HEK293T (cell line): ENCODE results near the gene PTPRCAP.

ENCODE experiments used
- CTCF ChIA-PET: fragments of 350-600 bp; formaldehyde crosslinking; extraction: SDS; loops from one replicate; lab custom pipeline; 2021; ENCODE audit warnings: antibody characterized with exemption, inconsistent platforms; lab: Yijun Ruan, JAX
- POLR2A ChIA-PET: fragments of 350-600 bp; formaldehyde crosslinking; extraction: SDS; loops from one replicate; lab custom pipeline; 2020; ENCODE audit warnings: antibody characterized with exemption, inconsistent platforms; lab: Yijun Ruan, JAX
- DNase-seq: peaks from one replicate; pipeline ENCODE4 v3.0.0; 2012; ENCODE audit warnings: mixed read lengths; ENCODE audit errors: extremely low spot score
- ARNT ChIP-seq: fragments of 450-650 bp; IDR thresholded peaks from 2 replicates; pipeline ENCODE4 v1.6.1; 2017; ENCODE audit warnings: mild to moderate bottlenecking
- BHLHE40 ChIP-seq: fragments of 450-650 bp; IDR thresholded peaks from 2 replicates; pipeline ENCODE4 v1.6.1; 2016; ENCODE audit warnings: mild to moderate bottlenecking, moderate library complexity, borderline replicate concordance
- CTBP1 ChIP-seq: fragments of 450-650 bp; IDR thresholded peaks from 2 replicates; pipeline ENCODE4 v1.6.1; 2016; ENCODE audit warnings: borderline replicate concordance
- ELF4 ChIP-seq: fragments of 450-650 bp; IDR thresholded peaks from 2 replicates; pipeline ENCODE4 v1.6.1; 2017; ENCODE audit warnings: antibody characterized with exemption
- FOXA1 ChIP-seq: fragments of 450-650 bp; IDR thresholded peaks from 2 replicates; pipeline ENCODE4 v1.6.1; 2016; ENCODE audit warnings: mild to moderate bottlenecking
- FOXK2 ChIP-seq: fragments of 450-650 bp; IDR thresholded peaks from 2 replicates; pipeline ENCODE4 v1.6.1; 2016; ENCODE audit warnings: mild to moderate bottlenecking
- FOXM1 ChIP-seq: fragments of 450-650 bp; IDR thresholded peaks from 2 replicates; pipeline ENCODE4 v1.6.1; 2017; ENCODE audit warnings: mild to moderate bottlenecking, borderline replicate concordance
- HDGF ChIP-seq: fragments of 450-650 bp; IDR thresholded peaks from 2 replicates; pipeline ENCODE4 v1.6.1; 2017; ENCODE audit warnings: antibody characterized with exemption, borderline replicate concordance
- L3MBTL2 ChIP-seq: fragments of 450-650 bp; conservative IDR thresholded peaks from 2 replicates; pipeline ENCODE4 v1.6.1; 2016; ENCODE audit warnings: mild to moderate bottlenecking
- LEF1 ChIP-seq: fragments of 450-650 bp; IDR thresholded peaks from 2 replicates; pipeline ENCODE4 v1.6.1; 2017; ENCODE audit warnings: mild to moderate bottlenecking, borderline replicate concordance
- NFRKB ChIP-seq: fragments of 450-650 bp; IDR thresholded peaks from 2 replicates; pipeline ENCODE4 v1.6.1; 2016; ENCODE audit warnings: mild to moderate bottlenecking, moderate library complexity
- SP1 ChIP-seq: fragments of 450-650 bp; IDR thresholded peaks from 2 replicates; pipeline ENCODE4 v1.6.1; 2017
- SUZ12 ChIP-seq: fragments of 450-650 bp; IDR thresholded peaks from 2 replicates; pipeline ENCODE4 v1.6.1; 2016; ENCODE audit warnings: mild to moderate bottlenecking
- TARDBP ChIP-seq: fragments of 450-650 bp; IDR thresholded peaks from 2 replicates; pipeline ENCODE4 v1.6.1; 2016
- ZNF384 ChIP-seq: fragments of 450-650 bp; IDR thresholded peaks from 2 replicates; pipeline ENCODE4 v1.6.1; 2016
- TF ChIP-seq, protein P1 (sequence below): fragments of 450-650 bp; IDR thresholded peaks from 2 replicates; pipeline ENCODE4 v1.6.1; 2016

Gene PTPRCAP

DNA sequence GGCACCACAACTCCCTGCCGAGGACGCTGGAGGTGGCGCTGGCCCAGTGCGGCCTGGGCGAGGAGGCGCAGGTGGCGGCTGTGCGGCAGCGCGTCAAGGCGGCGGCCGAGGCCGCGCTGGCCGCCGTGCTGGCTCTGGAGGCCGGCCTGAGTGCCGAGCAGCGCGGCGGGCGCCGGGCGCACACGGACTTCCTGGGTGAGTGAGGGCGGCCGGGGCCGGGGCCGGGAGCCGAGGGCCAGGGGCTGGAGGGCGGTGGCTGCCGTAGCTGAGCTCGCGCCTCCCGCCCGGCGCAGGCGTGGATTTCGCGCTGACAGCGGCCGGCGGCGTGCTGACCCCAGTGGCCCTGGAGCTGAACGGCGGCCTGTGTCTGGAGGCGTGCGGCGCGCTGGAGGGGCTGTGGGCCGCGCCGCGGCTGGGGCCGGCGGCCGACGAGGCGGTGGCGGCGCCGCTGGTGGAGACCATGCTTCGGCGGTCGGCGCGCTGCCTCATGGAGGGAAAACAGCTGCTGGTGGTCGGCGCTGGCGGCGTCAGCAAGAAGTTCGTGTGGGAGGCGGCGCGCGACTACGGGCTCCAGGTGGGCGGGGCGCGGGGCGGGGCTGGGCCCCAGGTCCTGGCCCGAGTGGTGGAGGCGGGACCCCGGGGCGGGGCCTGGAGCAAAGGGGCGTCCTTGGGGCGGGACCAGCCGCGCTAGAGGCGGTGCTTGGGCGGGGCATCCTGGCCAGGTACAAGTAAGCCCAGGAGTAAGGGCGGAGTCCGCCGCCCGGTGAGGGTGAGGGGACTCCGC is 16.6 kb downstream of the PTPRCAP start:
- DNase-seq = peak; percentile 99
- 0 out of 2 replicates have a peak, but pooled peaks have one; percentile 68 for TF ChIP-seq HDGF
- 0 out of 2 replicates have a peak, but pooled peaks have one; percentile 15 for TF ChIP-seq ARNT
- TF ChIP-seq CTBP1 = no peak

DNA sequence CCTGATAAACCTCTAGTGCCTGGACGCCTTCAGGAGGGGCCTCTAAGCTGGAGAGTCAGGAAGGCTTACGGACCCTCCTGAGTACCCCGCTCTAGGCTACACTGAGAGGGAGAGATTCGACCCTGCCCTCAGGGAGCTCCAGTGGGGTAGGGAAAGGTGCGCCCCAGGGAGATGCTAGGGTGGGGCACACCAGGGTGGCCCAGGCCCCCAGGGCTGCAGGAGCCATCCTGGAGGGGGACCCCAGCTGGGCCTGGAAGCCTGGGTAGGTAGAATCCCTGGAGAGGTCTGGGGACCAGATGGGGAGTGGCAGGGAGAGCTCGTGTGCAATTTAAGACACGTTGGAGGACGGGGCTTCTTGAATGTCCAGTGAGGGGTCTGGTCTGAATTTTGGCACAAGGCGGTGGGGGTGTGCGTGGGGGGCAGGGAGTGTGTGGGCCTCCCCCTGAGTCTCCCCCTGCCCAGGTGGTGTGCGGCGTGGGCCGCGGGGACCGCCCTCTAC is 17.3 kb downstream of the PTPRCAP start:
- DNase-seq = no peak
- ChIA-PET POLR2A (interaction anchor here (0.8 to 4.8 kb wide), 11 partner anchors 9 to 62 kb away, joined by 3 to 42 read pairs (median 6); partner anchors contain the start of genes AIP, PPP1CA, RAD9A and RPS6KB2), CTCF (interaction anchor here (0.6 to 1.3 kb wide), 3 partner anchors 11 to 86 kb away, joined by 3 to 4 read pairs (median 3); no protein-coding TSS in a partner anchor)
- TF ChIP-seq SP1 = no peak
- no peak for TF ChIP-seq HDGF

More for the DNA sequence above, 16.6 kb downstream of the PTPRCAP start:
- CTCF ChIA-PET = interaction anchor here (0.6 to 1.3 kb wide), 4 partner anchors 10 to 85 kb away, joined by 3 to 4 read pairs (median 3); no protein-coding TSS in a partner anchor
- POLR2A ChIA-PET = interaction anchor here (0.8 to 4.8 kb wide), 11 partner anchors 8 to 62 kb away, joined by 3 to 42 read pairs (median 6); partner anchors contain the start of genes AIP, PPP1CA, RAD9A and RPS6KB2

- ChIA-PET POLR2A (interaction anchor here (1.0 to 4.8 kb wide), 8 partner anchors 8 to 63 kb away, joined by 3 to 42 read pairs (median 8); partner anchors contain the start of genes AIP, PPP1CA, RAD9A and RPS6KB2), CTCF (interaction anchor here (1.1 kb wide), 1 partner anchor 87 kb away, joined by 3 read pairs; no protein-coding TSS in a partner anchor)
- DNase-seq = no peak
- TF ChIP-seq SP1 (no peak), CTBP1 (no peak), BHLHE40 (no peak), L3MBTL2 (no peak), SUZ12 (no peak), HDGF (no peak), ELF4 (no peak)
- TF ChIP-seq, protein P1, sequence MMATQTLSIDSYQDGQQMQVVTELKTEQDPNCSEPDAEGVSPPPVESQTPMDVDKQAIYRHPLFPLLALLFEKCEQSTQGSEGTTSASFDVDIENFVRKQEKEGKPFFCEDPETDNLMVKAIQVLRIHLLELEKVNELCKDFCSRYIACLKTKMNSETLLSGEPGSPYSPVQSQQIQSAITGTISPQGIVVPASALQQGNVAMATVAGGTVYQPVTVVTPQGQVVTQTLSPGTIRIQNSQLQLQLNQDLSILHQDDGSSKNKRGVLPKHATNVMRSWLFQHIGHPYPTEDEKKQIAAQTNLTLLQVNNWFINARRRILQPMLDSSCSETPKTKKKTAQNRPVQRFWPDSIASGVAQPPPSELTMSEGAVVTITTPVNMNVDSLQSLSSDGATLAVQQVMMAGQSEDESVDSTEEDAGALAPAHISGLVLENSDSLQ = no peak
These were observed 18.0 kb downstream of the PTPRCAP start for GRCh38 chr11:67419325-67420049.

DNA sequence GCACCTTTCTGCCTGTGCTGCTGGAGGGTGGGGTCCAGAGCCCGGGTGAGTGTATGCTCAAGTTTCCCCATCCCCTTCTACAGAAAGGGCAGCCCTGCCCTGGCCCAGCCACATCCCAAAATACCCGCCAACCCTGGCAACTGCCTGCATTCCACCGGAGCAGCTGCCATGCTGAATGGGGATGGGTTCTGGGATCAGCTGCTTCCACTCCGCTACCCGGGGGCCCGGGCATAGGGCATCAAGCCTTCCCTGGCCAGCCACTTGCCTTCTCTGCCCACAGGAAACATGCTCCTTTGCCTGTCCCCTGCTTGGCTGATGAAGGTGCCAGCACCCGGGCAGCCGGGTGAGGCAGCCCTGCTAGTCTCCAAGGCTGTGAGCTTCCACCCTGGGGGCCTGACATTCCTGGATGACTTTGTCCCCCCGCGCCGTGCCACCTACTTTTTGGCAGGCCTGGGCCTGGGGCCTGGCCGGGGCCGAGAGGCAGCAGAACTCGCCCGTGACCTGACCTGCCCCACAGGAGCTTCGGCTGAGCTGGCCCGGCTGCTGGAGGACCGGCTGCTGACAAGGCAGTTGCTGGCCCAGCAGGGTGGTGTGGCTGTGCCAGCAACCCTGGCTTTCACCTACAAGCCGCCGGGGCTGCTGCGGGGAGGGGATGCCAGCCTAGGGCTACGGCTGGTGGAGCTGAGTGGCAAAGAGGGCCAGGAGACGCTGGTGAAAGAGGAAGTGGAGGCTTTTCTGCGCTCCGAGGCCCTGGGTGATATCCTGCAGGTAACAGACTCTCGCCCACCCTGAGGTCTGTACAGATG is 18.8 kb downstream of the PTPRCAP start:
- TF ChIP-seq ARNT = no peak
- no peak for TF ChIP-seq BHLHE40
- no peak for TF ChIP-seq SP1
- TF ChIP-seq ELF4 = no peak
- no peak for TF ChIP-seq TARDBP
- TF ChIP-seq HDGF = no peak
- TF ChIP-seq L3MBTL2 = no peak
- no peak for TF ChIP-seq CTBP1
- TF ChIP-seq FOXK2 = no peak
- no peak for TF ChIP-seq SUZ12
- TF ChIP-seq FOXA1 = no peak
- TF ChIP-seq ZNF384 = no peak
- TF ChIP-seq FOXM1 = no peak
- TF ChIP-seq LEF1 = no peak
- TF ChIP-seq NFRKB = no peak
- TF ChIP-seq, protein P1 = no peak
- DNase-seq = no peak
- POLR2A ChIA-PET = interaction anchor here (1.2 to 4.8 kb wide), 5 partner anchors 10 to 49 kb away, joined by 4 to 42 read pairs (median 11); partner anchors contain the start of genes PPP1CA, RPS6KB2 and TMEM134
- CTCF ChIA-PET = interaction anchor here (0.6 kb wide), 1 partner anchor 31 kb away, joined by 3 read pairs; no protein-coding TSS in a partner anchor

GRCh38 chr11:67417425-67417824 is 20.1 kb downstream of the PTPRCAP start:
- no peak for DNase-seq
- ChIA-PET POLR2A (interaction anchor here (1.1 to 4.8 kb wide), 4 partner anchors 11 to 51 kb away, joined by 4 to 42 read pairs (median 8); partner anchors contain the start of genes PPP1CA and RPS6KB2), CTCF (no interaction called here)
- TF ChIP-seq ELF4 = no peak
- no peak for TF ChIP-seq NFRKB
- TF ChIP-seq LEF1 = no peak
- TF ChIP-seq SUZ12 = no peak
- no peak for TF ChIP-seq ZNF384
- TF ChIP-seq TARDBP = no peak
- TF ChIP-seq SP1 = no peak
- TF ChIP-seq CTBP1 = no peak
- no peak for TF ChIP-seq FOXA1
- TF ChIP-seq FOXK2 = no peak
- TF ChIP-seq, protein P1 = no peak
- no peak for TF ChIP-seq FOXM1
- TF ChIP-seq L3MBTL2 = no peak
- no peak for TF ChIP-seq BHLHE40
- TF ChIP-seq ARNT = no peak
- no peak for TF ChIP-seq HDGF
